Spleen (tissue), 7 donors: ENCODE measurements around the gene SLC25A2.

Source experiments
- CTCF ChIP-seq, 11 experiments: fragments of 200-600 bp in 7 of 11; fragments of 450-650 bp in 4 of 11; sonication (generic) in 4 of 11; IDR thresholded peaks in 8 of 11; conservative IDR thresholded peaks in 3 of 11; 1 replicate in 7 of 11; 2 replicates in 4 of 11; pipeline versions ENCODE4 v1.4.0 to v1.8.0; 2016 to 2021; ENCODE audit warnings: antibody characterized with exemption in 11 of 11, inconsistent platforms in 4 of 11, mild to moderate bottlenecking in 1 of 11
- POLR2A ChIP-seq, 3 donors: fragments of 450-650 bp; IDR thresholded peaks; one replicate each; pipeline ENCODE4 v1.5.1; 2017; ENCODE audit warnings: antibody characterized with exemption in 3 of 3, mild to moderate bottlenecking in 1 of 3
- POLR2AphosphoS5 ChIP-seq, 3 donors: sonication (generic); formaldehyde crosslinking; IDR thresholded peaks; one replicate each; pipeline ENCODE4 v1.5.1; 2017; ENCODE audit warnings: antibody characterized with exemption in 3 of 3
- donor health status: DM: no; HTN: no; CAD: no; lungs with moderate emphysema.
- donor health status: DM: no; HTN: no; CAD: no.
- donor health status: DM: no; HTN: no; CAD: no.

- TF ChIP-seq POLR2A (IDR thresholded peaks at IDR 0.05) (no peak), CTCF (IDR thresholded peaks at IDR 0.05 in 8 of 11, conservative IDR thresholded peaks at IDR 0.05 in 3 of 11) (no peak), POLR2AphosphoS5 (IDR thresholded peaks at IDR 0.05) (no peak)
Observed at GRCh38 chr5:141313711-141314110, 9.9 kb upstream of the SLC25A2 start.
